SK-N-SH (cell line): ENCODE data around the gene PPP1R9A.

ENCODE experiments used
- EP300 ChIP-seq, 2 experiments: IDR thresholded peaks; 2 replicates each; pipeline versions ENCODE4 v1.4.0 to v1.6.1; 2012; ENCODE audit warnings: borderline replicate concordance in 1 of 2, low read depth in 1 of 2, low read length in 1 of 2
- MEF2A ChIP-seq: IDR thresholded peaks from 2 replicates; pipeline ENCODE4 v1.4.0; 2012; ENCODE audit warnings: low read depth, borderline replicate concordance
- POLR2AphosphoS5 ChIP-seq: IDR thresholded peaks from 2 replicates; pipeline ENCODE4 v1.6.1; 2012; ENCODE audit warnings: low read depth, low read length
- SMC3 ChIP-seq: IDR thresholded peaks from 2 replicates; pipeline ENCODE4 v1.6.1; 2012; ENCODE audit warnings: low read depth, low read length, improper control_type of control experiment
- TF ChIP-seq, protein P1 (sequence below): fragments of 200-600 bp; sonication (generic); IDR thresholded peaks from 2 replicates; pipeline ENCODE4 v1.6.1; 2017; ENCODE audit warnings: antibody characterized with exemption, mild to moderate bottlenecking, moderate library complexity

DNA sequence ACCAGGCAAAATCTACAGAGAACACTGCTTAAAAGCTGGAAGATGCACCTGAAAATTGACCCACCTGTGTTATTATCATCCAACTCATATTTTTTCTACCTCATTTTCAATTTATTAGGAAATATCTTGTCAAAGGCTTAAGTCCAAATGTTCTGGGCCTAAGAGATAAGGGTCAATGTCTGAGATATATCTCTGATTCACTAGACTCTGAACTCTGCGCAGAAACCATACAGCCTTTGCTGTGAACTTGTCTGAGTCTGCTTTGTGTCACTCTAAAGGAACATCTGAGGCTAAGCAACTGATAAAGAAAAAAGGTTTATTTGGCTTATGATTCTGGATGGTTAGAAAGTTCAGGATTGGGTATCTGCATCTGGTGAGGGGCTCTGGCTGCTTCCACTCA, 413.3 kb downstream of the PPP1R9A start:
- no peak for TF ChIP-seq MEF2A
- TF ChIP-seq EP300 (IDR thresholded peaks at IDR 0.05; ENCODE audit: borderline replicate concordance in 1 of 2, low read depth in 1 of 2, low read length in 1 of 2) = no peak
- TF ChIP-seq POLR2AphosphoS5 = no peak
- TF ChIP-seq SMC3 = no peak
- TF ChIP-seq, protein P1, sequence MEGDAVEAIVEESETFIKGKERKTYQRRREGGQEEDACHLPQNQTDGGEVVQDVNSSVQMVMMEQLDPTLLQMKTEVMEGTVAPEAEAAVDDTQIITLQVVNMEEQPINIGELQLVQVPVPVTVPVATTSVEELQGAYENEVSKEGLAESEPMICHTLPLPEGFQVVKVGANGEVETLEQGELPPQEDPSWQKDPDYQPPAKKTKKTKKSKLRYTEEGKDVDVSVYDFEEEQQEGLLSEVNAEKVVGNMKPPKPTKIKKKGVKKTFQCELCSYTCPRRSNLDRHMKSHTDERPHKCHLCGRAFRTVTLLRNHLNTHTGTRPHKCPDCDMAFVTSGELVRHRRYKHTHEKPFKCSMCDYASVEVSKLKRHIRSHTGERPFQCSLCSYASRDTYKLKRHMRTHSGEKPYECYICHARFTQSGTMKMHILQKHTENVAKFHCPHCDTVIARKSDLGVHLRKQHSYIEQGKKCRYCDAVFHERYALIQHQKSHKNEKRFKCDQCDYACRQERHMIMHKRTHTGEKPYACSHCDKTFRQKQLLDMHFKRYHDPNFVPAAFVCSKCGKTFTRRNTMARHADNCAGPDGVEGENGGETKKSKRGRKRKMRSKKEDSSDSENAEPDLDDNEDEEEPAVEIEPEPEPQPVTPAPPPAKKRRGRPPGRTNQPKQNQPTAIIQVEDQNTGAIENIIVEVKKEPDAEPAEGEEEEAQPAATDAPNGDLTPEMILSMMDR = no peak
